NCI-H2196 treated with DMSO at 0.1 percent for 48 hours (cell line): Measurements from ENCODE around the gene PEPD.
"Not testable (repeated sequence)": the region's sequence is repeated elsewhere in the genome, so short reads cannot be mapped to it uniquely, and the experiment has no call there.

ENCODE experiments used
- DNase-seq: peaks from one replicate; lab custom pipeline; 2025; ENCODE audit not compliant: unreplicated experiment; lab: John Stamatoyannopoulos, UW

Gene PEPD

GRCh38 chr19:33498391-33499000, 23.1 kb downstream of the PEPD start:
- DNase-seq: no peak

GRCh38 chr19:33497778-33498175, 23.8 kb downstream of the PEPD start:
- DNase-seq: no peak

GRCh38 chr19:33497131-33497777, 24.3 kb downstream of the PEPD start:
- no peak for DNase-seq

- no peak for DNase-seq
Measured at GRCh38 chr19:33496038-33496895, 25.3 kb downstream of the PEPD start.

GRCh38 chr19:33493401-33494275, 28.0 kb downstream of the PEPD start:
- no peak for DNase-seq

GRCh38 chr19:33492951-33493350, 28.6 kb downstream of the PEPD start:
- DNase-seq: no peak

- no peak for DNase-seq
Measured at GRCh38 chr19:33492090-33492489, 29.5 kb downstream of the PEPD start.

- not testable (repeated sequence) for DNase-seq
Measured at GRCh38 chr19:33490596-33490995, 31.0 kb downstream of the PEPD start.

GRCh38 chr19:33490041-33490451, 31.5 kb downstream of the PEPD start:
- DNase-seq: no peak

- no peak for DNase-seq
Measured at GRCh38 chr19:33488826-33489225, 32.8 kb downstream of the PEPD start.

GRCh38 chr19:33487901-33488800, 33.4 kb downstream of the PEPD start:
- no peak for DNase-seq

GRCh38 chr19:33486936-33487811, 34.4 kb downstream of the PEPD start:
- DNase-seq: no peak

- DNase-seq: no peak
Measured at GRCh38 chr19:33486407-33486806, 35.2 kb downstream of the PEPD start.

- DNase-seq: no peak
Measured at GRCh38 chr19:33484226-33484774, 37.3 kb downstream of the PEPD start.

GRCh38 chr19:33482476-33482875, 39.1 kb downstream of the PEPD start:
- DNase-seq: no peak

GRCh38 chr19:33481863-33482262, 39.7 kb downstream of the PEPD start:
- DNase-seq: no peak

- DNase-seq: not testable (repeated sequence)
Measured at GRCh38 chr19:33479570-33479969, 42.0 kb downstream of the PEPD start.

GRCh38 chr19:33477781-33478180, 43.8 kb downstream of the PEPD start:
- no peak for DNase-seq
